Astrocyte (in vitro differentiated cells and primary cell): ENCODE results near the gene SCAMP1.

Experiments used
- EZH2 ChIP-seq: IDR thresholded peaks from 2 replicates; pipeline ENCODE4 v1.6.1; 2012; ENCODE audit warnings: mild to moderate bottlenecking, low read length, inconsistent platforms; ENCODE audit not compliant: insufficient read depth
- TF ChIP-seq, protein P1 (sequence below): IDR thresholded peaks from 2 replicates; pipeline ENCODE4 v1.5.1; 2011; ENCODE audit warnings: low read depth, mild to moderate bottlenecking, inconsistent platforms, low read length, moderate library complexity; ENCODE audit not compliant: insufficient read depth

DNA sequence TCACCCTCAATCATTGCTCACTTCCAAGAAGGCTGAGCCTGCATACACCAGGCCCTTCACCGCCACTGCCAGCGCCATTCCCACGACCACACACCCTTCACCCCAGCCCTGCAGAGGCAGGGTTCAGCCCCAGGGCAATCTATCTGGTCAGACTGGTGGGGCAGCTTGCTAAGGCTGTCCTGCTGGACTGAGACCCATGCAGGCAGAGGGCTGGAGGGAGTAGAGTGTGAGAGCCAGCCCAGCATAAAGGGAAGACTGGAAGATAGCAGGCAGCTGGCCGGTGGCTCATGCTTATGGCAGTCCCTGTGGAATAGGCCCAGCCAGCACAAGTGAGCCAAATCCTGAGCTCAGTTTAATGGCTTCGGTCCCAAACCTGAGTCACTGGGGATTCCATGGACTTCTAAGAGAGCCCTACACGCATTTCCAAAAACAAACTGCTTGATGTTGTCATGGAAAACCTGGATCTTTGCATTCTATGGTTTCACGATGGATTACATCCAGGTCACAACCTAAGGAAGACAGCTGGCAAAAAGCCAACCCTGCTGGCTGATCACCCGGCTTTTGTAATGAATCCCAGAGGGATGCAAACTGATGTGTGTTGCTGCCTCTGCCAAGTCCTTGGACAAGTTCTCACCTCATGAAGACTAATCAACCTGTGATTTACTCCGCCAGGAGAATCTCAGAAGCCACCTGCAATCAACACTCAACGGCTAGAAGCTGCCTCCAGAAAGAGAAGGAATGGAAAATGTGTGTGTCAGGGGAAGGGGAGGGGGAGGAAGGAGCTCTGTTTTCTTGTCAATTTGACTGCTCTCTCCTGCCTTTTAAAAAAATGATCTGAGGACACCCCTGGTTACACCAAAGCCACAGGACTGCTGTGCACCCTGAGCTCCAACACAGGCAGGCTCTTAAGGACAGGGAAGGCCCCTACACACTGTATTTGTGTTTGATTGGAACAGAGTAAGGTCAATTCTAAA lies 144.6 kb downstream of the SCAMP1 start:
- TF ChIP-seq, protein P1, sequence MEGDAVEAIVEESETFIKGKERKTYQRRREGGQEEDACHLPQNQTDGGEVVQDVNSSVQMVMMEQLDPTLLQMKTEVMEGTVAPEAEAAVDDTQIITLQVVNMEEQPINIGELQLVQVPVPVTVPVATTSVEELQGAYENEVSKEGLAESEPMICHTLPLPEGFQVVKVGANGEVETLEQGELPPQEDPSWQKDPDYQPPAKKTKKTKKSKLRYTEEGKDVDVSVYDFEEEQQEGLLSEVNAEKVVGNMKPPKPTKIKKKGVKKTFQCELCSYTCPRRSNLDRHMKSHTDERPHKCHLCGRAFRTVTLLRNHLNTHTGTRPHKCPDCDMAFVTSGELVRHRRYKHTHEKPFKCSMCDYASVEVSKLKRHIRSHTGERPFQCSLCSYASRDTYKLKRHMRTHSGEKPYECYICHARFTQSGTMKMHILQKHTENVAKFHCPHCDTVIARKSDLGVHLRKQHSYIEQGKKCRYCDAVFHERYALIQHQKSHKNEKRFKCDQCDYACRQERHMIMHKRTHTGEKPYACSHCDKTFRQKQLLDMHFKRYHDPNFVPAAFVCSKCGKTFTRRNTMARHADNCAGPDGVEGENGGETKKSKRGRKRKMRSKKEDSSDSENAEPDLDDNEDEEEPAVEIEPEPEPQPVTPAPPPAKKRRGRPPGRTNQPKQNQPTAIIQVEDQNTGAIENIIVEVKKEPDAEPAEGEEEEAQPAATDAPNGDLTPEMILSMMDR, result no peak
- no peak for TF ChIP-seq EZH2
